Measurements from ENCODE around the gene GSAP. TPM values are rescaled to one million over a fixed set of nuclear protein-coding genes. Genes with fewer than 3 reads are reported as not detected.

Gene GSAP
- total and polyA plus RNA-seq, 9 of the 15 experiments (the other 6 are each of a cell fraction or from before 2014, with no cell fraction given) = 0.13 TPM; not detected in 8

- peaks cover 30 to 36% of the 10 kb centered on the region in 2 experiments for H3K27me3 ChIP-seq (ENCODE audit: control insufficient read depth in 2 of 2, insufficient read depth in 2 of 2, low read length in 2 of 2)
- BruUV-seq (replicated peaks) = no TSS peak
- no peak overlapping the region for H2AFZ ChIP-seq (ENCODE audit: low read depth, low read length)
- no peak overlapping the region for H3K4me2 ChIP-seq (ENCODE audit: insufficient read depth, low read length)
- 0% methylated on average over 5 of the region's 5 CpGs for WGBS (ENCODE audit: insufficient coverage, low coverage, missing lambda C conversion rate)
- H3K4me1 ChIP-seq (replicated peaks in 1 of 2; ENCODE audit: control insufficient read depth in 2 of 2, insufficient read depth in 2 of 2, low read length in 2 of 2) = no peaks in the 10 kb centered on the region
- H3K9ac ChIP-seq (ENCODE audit: insufficient read depth in 1 of 2, low read depth in 2 of 2, low read length in 2 of 2) = no peak overlapping the region
- POLR2A ChIA-PET = no interaction called here
- in situ Hi-C loops (cut with MboI) (no loop called here), intact Hi-C loops (cut with micrococcal nuclease) (loop anchor here (10.0 kb wide), 1 partner anchor 321 kb away; no protein-coding TSS in a partner anchor)
- CTCF ChIA-PET (ENCODE audit: low intra/inter-chr PET ratio) = no interaction called here
- H3K36me3 ChIP-seq (ENCODE audit: control insufficient read depth, insufficient read depth, low read length) = no peaks in the 10 kb centered on the region
- ATAC-seq = no peak
- TF ChIP-seq NBN (IDR thresholded peaks at IDR 0.05; ENCODE audit: low read depth) (no peak), NCOA2 (IDR thresholded peaks at IDR 0.05; ENCODE audit: partially characterized antibody in 2 of 2) (no peak), LEF1 (IDR thresholded peaks at IDR 0.05) (no peak), CREB5 (CRISPR knock-in tag; IDR thresholded peaks at IDR 0.05) (no peak), ZNF324 (CRISPR knock-in tag; IDR thresholded peaks at IDR 0.05) (no peak), HBP1 (CRISPR knock-in tag; IDR thresholded peaks at IDR 0.05) (no peak), PCBP1 (IDR thresholded peaks at IDR 0.05; ENCODE audit: low read depth, low read length, poor library complexity, severe bottlenecking) (no peak), GTF2E2 (tag; IDR thresholded peaks at IDR 0.05) (no peak), PHTF2 (CRISPR knock-in tag; IDR thresholded peaks at IDR 0.05) (no peak), MLLT1 (IDR thresholded peaks at IDR 0.05) (no peak), SAFB (IDR thresholded peaks at IDR 0.05; ENCODE audit: borderline replicate concordance, low read depth, low read length) (no peak), CEBPZ (IDR thresholded peaks at IDR 0.05; ENCODE audit: borderline replicate concordance, low read depth, low read length) (no peak)
- no peak for FAIRE-seq
- DNase-seq (ENCODE audit: extremely low read depth in 1 of 4, low spot score in 3 of 4) = no peak
- no peak overlapping the region for H3K27ac ChIP-seq (ENCODE audit: extremely low read depth, low read depth, low read length)
- H3K9me3 ChIP-seq (replicated peaks; ENCODE audit: control insufficient read depth, insufficient read depth, low read depth, low read length) = no peaks in the 10 kb centered on the region
- H3K79me2 ChIP-seq (ENCODE audit: control insufficient read depth, insufficient read depth, low read length) = no peaks in the 10 kb centered on the region
- H3K9me1 ChIP-seq (ENCODE audit: control insufficient read depth, insufficient read depth, low read length) = no peaks in the 10 kb centered on the region
- no peak overlapping the region for H3K4me3 ChIP-seq
- no peaks in the 10 kb centered on the region for H4K20me1 ChIP-seq (replicated peaks; ENCODE audit: control insufficient read depth, insufficient read depth, low read length)
These were observed 17.8 kb upstream of the GSAP start for GRCh38 chr7:77433901-77434300.
